Measurements from ENCODE around the gene SLC14A1. TPM values are rescaled to one million over a fixed set of nuclear protein-coding genes. Genes with fewer than 3 reads are reported as not detected.

Gene SLC14A1
- polyA plus RNA-seq, 1 experiment: 80.5 TPM

DNA sequence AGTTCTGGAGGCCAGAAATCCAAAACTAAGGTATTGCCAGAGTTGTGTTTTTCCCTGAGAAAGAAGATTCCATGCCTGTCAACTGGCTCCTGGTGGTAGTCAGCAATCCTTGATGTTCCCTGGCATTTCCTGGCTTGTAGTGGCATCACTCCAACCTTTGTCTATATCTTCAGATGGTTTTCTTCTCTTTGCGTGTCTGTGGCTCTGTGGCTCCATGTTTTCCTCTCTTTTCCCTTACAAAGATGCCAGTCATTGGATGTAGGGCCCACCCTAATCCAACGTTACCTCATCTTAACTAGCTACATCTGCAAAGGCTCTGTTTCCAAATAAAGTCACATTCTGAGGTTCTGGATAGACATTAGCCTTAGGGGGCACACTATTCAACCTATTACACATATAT lies 41.8 kb downstream of the SLC14A1 start:
- no peak for DNase-seq (ENCODE audit: low read depth, low spot score)
- POLR2A ChIA-PET: no interaction called here
- H3K27me3 ChIP-seq (ENCODE audit: control insufficient read depth, insufficient read depth, low read length): no peaks in the 10 kb centered on the region
- CTCF ChIA-PET: interaction anchor here (0.6 kb wide), 2 partner anchors 71 to 84 kb away, joined by 3 to 4 read pairs; no protein-coding TSS in a partner anchor
- no peaks in the 10 kb centered on the region for H3K9me3 ChIP-seq (ENCODE audit: control insufficient read depth, insufficient read depth, low read length)
- TF ChIP-seq, protein P1, sequence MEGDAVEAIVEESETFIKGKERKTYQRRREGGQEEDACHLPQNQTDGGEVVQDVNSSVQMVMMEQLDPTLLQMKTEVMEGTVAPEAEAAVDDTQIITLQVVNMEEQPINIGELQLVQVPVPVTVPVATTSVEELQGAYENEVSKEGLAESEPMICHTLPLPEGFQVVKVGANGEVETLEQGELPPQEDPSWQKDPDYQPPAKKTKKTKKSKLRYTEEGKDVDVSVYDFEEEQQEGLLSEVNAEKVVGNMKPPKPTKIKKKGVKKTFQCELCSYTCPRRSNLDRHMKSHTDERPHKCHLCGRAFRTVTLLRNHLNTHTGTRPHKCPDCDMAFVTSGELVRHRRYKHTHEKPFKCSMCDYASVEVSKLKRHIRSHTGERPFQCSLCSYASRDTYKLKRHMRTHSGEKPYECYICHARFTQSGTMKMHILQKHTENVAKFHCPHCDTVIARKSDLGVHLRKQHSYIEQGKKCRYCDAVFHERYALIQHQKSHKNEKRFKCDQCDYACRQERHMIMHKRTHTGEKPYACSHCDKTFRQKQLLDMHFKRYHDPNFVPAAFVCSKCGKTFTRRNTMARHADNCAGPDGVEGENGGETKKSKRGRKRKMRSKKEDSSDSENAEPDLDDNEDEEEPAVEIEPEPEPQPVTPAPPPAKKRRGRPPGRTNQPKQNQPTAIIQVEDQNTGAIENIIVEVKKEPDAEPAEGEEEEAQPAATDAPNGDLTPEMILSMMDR (IDR thresholded peaks at IDR 0.05; ENCODE audit: low read depth, low read length): no peak
- no peak overlapping the region for H3K27ac ChIP-seq (ENCODE audit: low read depth, low read length)
- H3K4me3 ChIP-seq (ENCODE audit: low read depth, low read length): no peak overlapping the region

DNA sequence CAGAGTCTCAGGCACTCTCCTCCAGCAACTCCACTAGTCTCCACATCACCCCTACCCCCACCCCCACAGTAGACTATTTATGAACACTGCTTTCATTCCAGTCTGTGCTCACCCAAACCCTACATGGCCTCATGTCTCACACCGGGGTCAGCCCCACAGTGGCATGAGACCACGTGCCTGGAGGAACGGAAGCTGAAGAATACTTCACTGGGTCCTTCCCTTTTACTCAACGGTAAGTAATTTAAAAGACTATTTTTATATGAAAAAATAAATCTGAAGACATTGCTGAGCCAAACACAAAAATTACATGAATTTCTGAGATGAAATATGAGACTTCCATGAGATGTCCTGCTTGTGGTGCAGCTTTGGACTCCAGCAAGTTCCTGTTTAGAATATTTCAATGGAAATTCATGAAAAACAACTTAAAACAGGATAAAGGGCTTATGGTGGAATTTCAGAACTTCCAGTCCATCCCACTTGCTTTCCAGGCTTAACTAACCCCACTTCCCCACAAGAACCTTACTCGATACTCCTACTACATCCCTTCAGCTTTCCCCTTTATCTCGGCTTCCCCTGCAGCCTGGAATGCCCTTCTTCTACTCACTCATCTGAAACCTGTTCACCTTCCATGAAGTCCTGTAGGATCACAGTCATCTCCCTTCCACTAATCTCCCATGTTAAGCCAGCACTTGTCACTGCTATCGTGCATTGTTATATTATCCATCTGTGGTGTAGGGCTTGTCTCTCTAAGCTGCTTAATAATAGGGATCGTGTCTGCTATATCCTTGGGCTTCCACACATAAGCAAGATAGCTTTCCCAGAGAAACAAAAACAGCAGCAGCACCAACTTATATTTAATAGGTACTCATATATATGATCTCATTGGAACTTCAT lies 47.9 kb downstream of the SLC14A1 start:
- TF ChIP-seq, protein P1 (IDR thresholded peaks at IDR 0.05; ENCODE audit: low read depth, low read length): no peak
- POLR2A ChIA-PET: interaction anchor here (0.6 kb wide), 1 partner anchor 194 kb away, joined by 4 read pairs; no protein-coding TSS in a partner anchor
- Histone ChIP-seq H3K27ac (ENCODE audit: low read depth, low read length) (peak overlapping the region; percentile 55), H3K27me3 (ENCODE audit: control insufficient read depth, insufficient read depth, low read length) (no peaks in the 10 kb centered on the region), H3K9me3 (ENCODE audit: control insufficient read depth, insufficient read depth, low read length) (peaks cover 3% of the 10 kb centered on the region; the same call in 1 of the 2 replicates), H3K4me3 (ENCODE audit: low read depth, low read length) (no peak overlapping the region)
- no peak for DNase-seq (ENCODE audit: low read depth, low spot score)
- CTCF ChIA-PET: no interaction called here

- peak overlapping the region; percentile 42 for H3K27ac ChIP-seq (ENCODE audit: low read depth, low read length)
- ChIA-PET CTCF (interaction anchor here (1.5 kb wide), 1 partner anchor 66 kb away, joined by 5 read pairs; no protein-coding TSS in a partner anchor), POLR2A (no interaction called here)
- H3K9me3 ChIP-seq (ENCODE audit: control insufficient read depth, insufficient read depth, low read length): peaks cover 3% of the 10 kb centered on the region
- no peaks in the 10 kb centered on the region for H3K27me3 ChIP-seq (ENCODE audit: control insufficient read depth, insufficient read depth, low read length)
- TF ChIP-seq, protein P1 (IDR thresholded peaks at IDR 0.05; ENCODE audit: low read depth, low read length): no peak
- no peak overlapping the region for H3K4me3 ChIP-seq (ENCODE audit: low read depth, low read length)
- DNase-seq (ENCODE audit: low read depth, low spot score): no peak
Observed at GRCh38 chr18:45774065-45774521, 50.1 kb downstream of the SLC14A1 start.

GRCh38 chr18:45775241-45775676 lies 51.3 kb downstream of the SLC14A1 start:
- Histone ChIP-seq H3K4me3 (ENCODE audit: low read depth, low read length) (peak overlapping the region; percentile 51), H3K27me3 (ENCODE audit: control insufficient read depth, insufficient read depth, low read length) (no peaks in the 10 kb centered on the region), H3K27ac (ENCODE audit: low read depth, low read length) (peak overlapping the region; percentile 43), H3K9me3 (ENCODE audit: control insufficient read depth, insufficient read depth, low read length) (peaks cover 3% of the 10 kb centered on the region)
- DNase-seq (ENCODE audit: low read depth, low spot score): no peak
- POLR2A ChIA-PET: interaction anchor here (1.6 kb wide), 1 partner anchor 28 kb away, joined by 6 read pairs; no protein-coding TSS in a partner anchor
- CTCF ChIA-PET: interaction anchor here (0.9 to 1.7 kb wide), 3 partner anchors 53 to 105 kb away, joined by 4 to 13 read pairs (median 5); no protein-coding TSS in a partner anchor
- TF ChIP-seq, protein P1 (IDR thresholded peaks at IDR 0.05; ENCODE audit: low read depth, low read length): no peak
